IMR-90 (cell line): Measurements from ENCODE around the gene C2orf49. TPM values are rescaled to one million over a fixed set of nuclear protein-coding genes. Genes with fewer than 3 reads are reported as not detected.

Experiments
- ATAC-seq: fragments of 200-7000 bp; cut with Tn5 transposase; 2 replicates; pipeline ENCODE4 v1.9.1; 2020; ENCODE audit warnings: low read depth, mild to moderate bottlenecking, moderate library complexity
- BruUV-seq: library from RNA; stranded (reverse); fragments of 400-500 nt; replicated peaks from 2 replicates; lab custom pipeline; 2021; lab: Mats Ljungman, UMichigan
- CTCF ChIA-PET: fragments of 300-600 bp; formaldehyde crosslinking; extraction: SDS; loops from one replicate; lab custom pipeline; 2021; ENCODE audit warnings: antibody characterized with exemption; lab: Yijun Ruan, JAX
- POLR2A ChIA-PET: fragments of 300-600 bp; sonication (Branson Sonifier 250); formaldehyde crosslinking; loops from one replicate; lab custom pipeline; 2022; ENCODE audit warnings: antibody characterized with exemption; ENCODE audit not compliant: unreplicated experiment; lab: Charles Lee
- DNase-seq: peaks from one replicate; pipeline ENCODE4 v3.0.0; 2013
- H2AFZ ChIP-seq: replicated peaks from 2 replicates; pipeline ENCODE3; 2013; ENCODE audit warnings: low read length, mild to moderate bottlenecking; ENCODE audit not compliant: poor library complexity
- H2AK5ac ChIP-seq: 2 replicates; pipeline ENCODE4 v1.6.1; 2013; ENCODE audit warnings: low read depth, low read length, inconsistent platforms
- H2AK9ac ChIP-seq: replicated peaks from 2 replicates; pipeline ENCODE3; 2013; ENCODE audit warnings: mild to moderate bottlenecking, low read depth, low read length, moderate library complexity; ENCODE audit not compliant: poor library complexity
- H2BK120ac ChIP-seq: 2 replicates; pipeline ENCODE4 v1.6.1; 2013; ENCODE audit warnings: low read depth, low read length, inconsistent platforms
- H2BK15ac ChIP-seq: 3 replicates; pipeline ENCODE4 v1.6.1; 2013; ENCODE audit warnings: low read depth, low read length, inconsistent platforms
- H2BK20ac ChIP-seq: 2 replicates; pipeline ENCODE4 v1.6.1; 2013; ENCODE audit warnings: low read depth, mild to moderate bottlenecking, inconsistent platforms, low read length, moderate library complexity
- H2BK5ac ChIP-seq: 2 replicates; pipeline ENCODE4 v1.6.1; 2013; ENCODE audit warnings: mild to moderate bottlenecking, low read depth, low read length, inconsistent platforms; ENCODE audit not compliant: poor library complexity, severe bottlenecking
- H3K14ac ChIP-seq: replicated peaks from 2 replicates; pipeline ENCODE4 v1.6.1; 2013; ENCODE audit warnings: low read depth, low read length, inconsistent platforms
- H3K18ac ChIP-seq: 2 replicates; pipeline ENCODE4 v1.6.1; 2013; ENCODE audit warnings: low read depth, low read length, control low read depth
- H3K23ac ChIP-seq: 2 replicates; pipeline ENCODE4 v1.6.1; 2013; ENCODE audit warnings: low read depth, low read length, inconsistent platforms
- H3K27ac ChIP-seq: 2 replicates; pipeline ENCODE4 v1.5.1; 2013; ENCODE audit warnings: mild to moderate bottlenecking, control low read depth, low read length; ENCODE audit not compliant: insufficient read depth
- H3K27me3 ChIP-seq: 2 replicates; pipeline ENCODE4 v1.6.1; 2013; ENCODE audit warnings: low read length; ENCODE audit not compliant: control insufficient read depth, insufficient read depth
- H3K36me3 ChIP-seq: 2 replicates; pipeline ENCODE4 v1.6.1; 2013; ENCODE audit warnings: low read length, mixed read lengths; ENCODE audit not compliant: control insufficient read depth, insufficient read depth
- H3K4ac ChIP-seq: 2 replicates; pipeline ENCODE4 v1.6.1; 2013; ENCODE audit warnings: low read depth, low read length, inconsistent platforms
- H3K4me1 ChIP-seq: 2 replicates; pipeline ENCODE4 v1.6.1; 2013; ENCODE audit warnings: low read length, mixed read lengths; ENCODE audit not compliant: control insufficient read depth, insufficient read depth
- H3K4me2 ChIP-seq: 2 replicates; pipeline ENCODE4 v1.6.1; 2013; ENCODE audit warnings: low read depth, mild to moderate bottlenecking, control low read depth, low read length, moderate library complexity
- H3K4me3 ChIP-seq: 2 replicates; pipeline ENCODE4 v1.5.1; 2013; ENCODE audit warnings: low read depth, mild to moderate bottlenecking, control low read depth, low read length, moderate library complexity; ENCODE audit not compliant: insufficient read depth
- H3K56ac ChIP-seq: 2 replicates; pipeline ENCODE4 v1.6.1; 2013; ENCODE audit warnings: low read length, inconsistent platforms; ENCODE audit not compliant: insufficient read depth; ENCODE audit errors: extremely low read depth
- H3K79me1 ChIP-seq, 2 experiments: 2 replicates each; pipeline ENCODE4 v1.6.1; 2013; ENCODE audit warnings: low read length in 2 of 2, inconsistent platforms in 1 of 2, low read depth in 1 of 2
- H3K9ac ChIP-seq: 2 replicates; pipeline ENCODE4 v1.6.1; 2013; ENCODE audit warnings: low read depth, low read length, control low read depth
- H3K9me1 ChIP-seq: 2 replicates; pipeline ENCODE4 v1.6.1; 2013; ENCODE audit warnings: low read length, inconsistent platforms; ENCODE audit not compliant: insufficient read depth
- H3K9me3 ChIP-seq: 2 replicates; pipeline ENCODE4 v1.6.1; 2013; ENCODE audit warnings: low read length; ENCODE audit not compliant: control insufficient read depth, insufficient read depth
- H4K20me1 ChIP-seq: 2 replicates; pipeline ENCODE4 v1.6.1; 2013; ENCODE audit warnings: low read length, inconsistent platforms; ENCODE audit not compliant: insufficient read depth
- H4K5ac ChIP-seq: 2 replicates; pipeline ENCODE4 v1.6.1; 2013; ENCODE audit warnings: mild to moderate bottlenecking, low read depth, low read length, control low read depth
- H4K8ac ChIP-seq, 2 experiments: 2 replicates each; pipeline ENCODE4 v1.6.1; 2013; ENCODE audit warnings: low read depth in 2 of 2, low read length in 2 of 2, control low read depth in 1 of 2, inconsistent platforms in 1 of 2
- H4K91ac ChIP-seq: 2 replicates; pipeline ENCODE4 v1.6.1; 2013; ENCODE audit warnings: low read depth, low read length, inconsistent platforms; ENCODE audit not compliant: insufficient read depth
- BHLHE40 ChIP-seq: fragments of 150-350 bp; IDR thresholded peaks from 2 replicates; pipeline ENCODE4 v1.6.1; 2016; ENCODE audit warnings: mild to moderate bottlenecking, low read depth, low read length
- CEBPB ChIP-seq: IDR thresholded peaks from 2 replicates; pipeline ENCODE4 v1.6.1; 2012; ENCODE audit warnings: low read depth, low read length, improper control_type of control experiment
- CHD1 ChIP-seq: IDR thresholded peaks from 2 replicates; pipeline ENCODE4 v1.6.1; 2012; ENCODE audit warnings: low read depth, low read length, improper control_type of control experiment
- FOS ChIP-seq: fragments of 150-350 bp; IDR thresholded peaks from 2 replicates; pipeline ENCODE4 v1.6.1; 2016; ENCODE audit warnings: low read depth, low read length
- MAFK ChIP-seq: IDR thresholded peaks from 2 replicates; pipeline ENCODE4 v1.6.1; 2012; ENCODE audit warnings: low read depth, low read length, improper control_type of control experiment
- MAZ ChIP-seq: IDR thresholded peaks from 2 replicates; pipeline ENCODE4 v1.6.1; 2012; ENCODE audit warnings: low read depth, mild to moderate bottlenecking, low read length, improper control_type of control experiment, moderate library complexity, borderline replicate concordance
- MXI1 ChIP-seq: IDR thresholded peaks from 2 replicates; pipeline ENCODE4 v1.6.1; 2012; ENCODE audit warnings: low read depth, mild to moderate bottlenecking, low read length, moderate library complexity, borderline replicate concordance
- NFE2L2 ChIP-seq: fragments of 150-350 bp; IDR thresholded peaks from 2 replicates; pipeline ENCODE4 v1.6.1; 2016; ENCODE audit warnings: low read depth, mild to moderate bottlenecking, low read length
- POLR2A ChIP-seq: IDR thresholded peaks from 2 replicates; pipeline ENCODE4 v1.6.1; 2012; ENCODE audit warnings: mild to moderate bottlenecking, low read depth, low read length
- RAD21 ChIP-seq: IDR thresholded peaks from 2 replicates; pipeline ENCODE4 v1.6.1; 2012; ENCODE audit warnings: low read length, improper control_type of control experiment
- RCOR1 ChIP-seq: IDR thresholded peaks from 2 replicates; pipeline ENCODE4 v1.6.1; 2012; ENCODE audit warnings: mild to moderate bottlenecking, low read length, improper control_type of control experiment; ENCODE audit not compliant: insufficient replicate concordance
- RFX5 ChIP-seq: IDR thresholded peaks from 2 replicates; pipeline ENCODE4 v1.8.0; 2012; ENCODE audit warnings: low read depth, mild to moderate bottlenecking, low read length, moderate library complexity
- SMC3 ChIP-seq: fragments of 150-350 bp; IDR thresholded peaks from 2 replicates; pipeline ENCODE4 v1.6.1; 2016; ENCODE audit warnings: low read depth, mild to moderate bottlenecking, antibody characterized with exemption, low read length, moderate library complexity
- USF2 ChIP-seq: fragments of 150-350 bp; IDR thresholded peaks from 2 replicates; pipeline ENCODE4 v1.6.1; 2017; ENCODE audit warnings: mild to moderate bottlenecking, antibody characterized with exemption, low read length, low read depth
- WGBS, 2 experiments: methylation state at CpG; one replicate each; pipeline versions ENCODE4 v1.1.5 to v1.1.7; 2013; ENCODE audit warnings: missing lambda C conversion rate in 2 of 2; ENCODE audit not compliant: insufficient read length in 1 of 2; ENCODE audit errors: extremely low coverage in 2 of 2; 5-methylcytosine and 5-hydroxymethylcytosine counted together
- dilution Hi-C: fragments of 300-500 bp; cut with HindIII; formaldehyde crosslinking; loops from one replicate; pipeline ENCODE4 v1.14.3; 2018; ENCODE audit warnings: low sequenced_read_pairs; ENCODE audit not compliant: unreplicated experiment
- in situ Hi-C: fragments of 300-500 bp; cut with MboI; formaldehyde crosslinking; loops from 3 replicates; pipeline ENCODE4 v1.14.3; 2019; ENCODE audit warnings: low sequenced_read_pairs, inconsistent platforms, mixed read lengths
- intact Hi-C: fragments of 100-400 bp; cut with micrococcal nuclease; formaldehyde crosslinking; loops from 2 replicates; pipeline ENCODE4 v1.10.0; 2022
- polyA plus RNA-seq, 3 experiments: library from polyadenylated mRNA; depleted of rRNA; stranded (reverse); fragments of >200 nt; gene quantifications; 2 replicates each; pipeline ENCODE4 v1.2.3, GENCODE V29; 2012; ENCODE audit warnings: low replicate concordance in 1 of 3
- total RNA-seq: library from RNA; depleted of rRNA; stranded (reverse); fragments of >200 nt; gene quantifications from 2 replicates; pipeline ENCODE4 v1.2.3, GENCODE V29; 2012
- TF ChIP-seq, protein P1 (sequence below): fragments of 150-350 bp; IDR thresholded peaks from 2 replicates; pipeline ENCODE4 v1.6.1; 2016; ENCODE audit warnings: low read depth, mild to moderate bottlenecking, low read length, moderate library complexity, borderline replicate concordance
- TF ChIP-seq, protein P2 (sequence below): conservative IDR thresholded peaks from 2 replicates; pipeline ENCODE4 v1.5.1; 2012; ENCODE audit warnings: mild to moderate bottlenecking, low read depth, low read length, improper control_type of control experiment

Gene C2orf49
- total and polyA plus RNA-seq, 2 of the 4 experiments (the other 2 are of a cell fraction) = 3.8 to 8.5 TPM

DNA sequence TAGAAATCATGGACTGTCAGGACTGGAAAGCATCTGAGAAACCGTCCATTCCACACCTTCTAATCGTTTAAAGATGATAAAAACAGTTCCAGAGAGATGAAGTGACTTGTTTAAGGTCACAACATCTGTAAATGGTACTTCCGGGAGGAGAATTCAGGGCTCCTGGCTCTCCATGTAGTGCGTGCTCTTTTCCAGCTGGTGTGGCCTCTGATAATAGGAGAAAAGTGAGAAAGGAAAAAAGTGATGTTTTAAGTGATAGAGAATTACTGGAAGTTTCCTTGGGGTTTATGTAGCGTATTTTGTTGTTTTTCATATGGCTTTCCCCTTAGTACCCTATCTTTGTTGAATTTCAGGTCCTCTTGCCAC is 663 bp downstream of the C2orf49 start:
- Histone ChIP-seq H2BK15ac (no peak overlapping the region), H2AK5ac (no peak overlapping the region; the same call in 1 of the 2 replicates), H3K23ac (peak overlapping the region; percentile 63), H3K36me3 (peaks cover 16% of the 10 kb centered on the region), H3K18ac (no peak overlapping the region), H3K27me3 (no peaks in the 10 kb centered on the region), H2AK9ac (peak overlapping the region; percentile 91), H3K9me3 (no peaks in the 10 kb centered on the region), H3K4me3 (peak overlapping the region; percentile 75), H3K4me1 (0 out of 2 replicates have a peak, but pooled peaks cover 3% of the 10 kb centered on the region), H4K20me1 (no peaks in the 10 kb centered on the region; the same call in 1 of the 2 replicates), H2BK5ac (peak overlapping the region; percentile 40), H2AFZ (peak overlapping the region; percentile 99), H3K27ac (peak overlapping the region; percentile 98), H3K4ac (peak overlapping the region; percentile 65), H3K56ac (peak overlapping the region; percentile 74), H4K5ac (peak overlapping the region; percentile 83), H4K8ac (peak overlapping the region; percentile 73 to 98), H4K91ac (peak overlapping the region; percentile 27; the same call in 1 of the 2 replicates), H3K9me1 (no peaks in the 10 kb centered on the region; the same call in 1 of the 2 replicates), H3K9ac (peak overlapping the region; percentile 99), H2BK20ac (no peak overlapping the region), H2BK120ac (no peak overlapping the region), H3K4me2 (peak overlapping the region; percentile 100), H3K14ac (peak overlapping the region; percentile 79), H3K79me1 (peaks cover 11 to 37% of the 10 kb centered on the region in 2 experiments)
- TSS peak; percentile 55 for BruUV-seq
- in situ Hi-C loops (loop anchor here (25.0 kb wide), 1 partner anchor 449 kb away; no protein-coding TSS in a partner anchor), intact Hi-C loops (no loop called here), dilution Hi-C loops (no loop called here)
- POLR2A ChIA-PET = no interaction called here
- WGBS, 2 experiments = 0% methylated on average over 2 of the region's 5 CpGs; no CpG with 5 or more reads in 1 of the 2 experiments
- CTCF ChIA-PET = interaction anchor here (0.6 kb wide), 1 partner anchor 58 kb away, joined by 4 read pairs; no protein-coding TSS in a partner anchor
- DNase-seq = no peak
- no peak for TF ChIP-seq FOS
- TF ChIP-seq POLR2A = no peak
- no peak for TF ChIP-seq RAD21
- TF ChIP-seq, protein P1, sequence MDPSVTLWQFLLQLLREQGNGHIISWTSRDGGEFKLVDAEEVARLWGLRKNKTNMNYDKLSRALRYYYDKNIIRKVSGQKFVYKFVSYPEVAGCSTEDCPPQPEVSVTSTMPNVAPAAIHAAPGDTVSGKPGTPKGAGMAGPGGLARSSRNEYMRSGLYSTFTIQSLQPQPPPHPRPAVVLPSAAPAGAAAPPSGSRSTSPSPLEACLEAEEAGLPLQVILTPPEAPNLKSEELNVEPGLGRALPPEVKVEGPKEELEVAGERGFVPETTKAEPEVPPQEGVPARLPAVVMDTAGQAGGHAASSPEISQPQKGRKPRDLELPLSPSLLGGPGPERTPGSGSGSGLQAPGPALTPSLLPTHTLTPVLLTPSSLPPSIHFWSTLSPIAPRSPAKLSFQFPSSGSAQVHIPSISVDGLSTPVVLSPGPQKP = no peak
- no peak for TF ChIP-seq MAZ
- no peak for TF ChIP-seq MAFK
- TF ChIP-seq CEBPB = no peak
- no peak for TF ChIP-seq RCOR1
- TF ChIP-seq SMC3 = no peak
- TF ChIP-seq RFX5 = no peak
- TF ChIP-seq CHD1 = no peak
- no peak for TF ChIP-seq USF2
- TF ChIP-seq BHLHE40 = no peak
- no peak for TF ChIP-seq NFE2L2
- TF ChIP-seq MXI1 = no peak
- TF ChIP-seq, protein P2, sequence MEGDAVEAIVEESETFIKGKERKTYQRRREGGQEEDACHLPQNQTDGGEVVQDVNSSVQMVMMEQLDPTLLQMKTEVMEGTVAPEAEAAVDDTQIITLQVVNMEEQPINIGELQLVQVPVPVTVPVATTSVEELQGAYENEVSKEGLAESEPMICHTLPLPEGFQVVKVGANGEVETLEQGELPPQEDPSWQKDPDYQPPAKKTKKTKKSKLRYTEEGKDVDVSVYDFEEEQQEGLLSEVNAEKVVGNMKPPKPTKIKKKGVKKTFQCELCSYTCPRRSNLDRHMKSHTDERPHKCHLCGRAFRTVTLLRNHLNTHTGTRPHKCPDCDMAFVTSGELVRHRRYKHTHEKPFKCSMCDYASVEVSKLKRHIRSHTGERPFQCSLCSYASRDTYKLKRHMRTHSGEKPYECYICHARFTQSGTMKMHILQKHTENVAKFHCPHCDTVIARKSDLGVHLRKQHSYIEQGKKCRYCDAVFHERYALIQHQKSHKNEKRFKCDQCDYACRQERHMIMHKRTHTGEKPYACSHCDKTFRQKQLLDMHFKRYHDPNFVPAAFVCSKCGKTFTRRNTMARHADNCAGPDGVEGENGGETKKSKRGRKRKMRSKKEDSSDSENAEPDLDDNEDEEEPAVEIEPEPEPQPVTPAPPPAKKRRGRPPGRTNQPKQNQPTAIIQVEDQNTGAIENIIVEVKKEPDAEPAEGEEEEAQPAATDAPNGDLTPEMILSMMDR = no peak
- ATAC-seq = peak; percentile 4; the same call in 1 of the 2 replicates
